Cardiac fibroblast (primary cell): ENCODE measurements around the gene LRRC51.
A peak's percentile ranks its signal among the peaks of the same experiment; 100 is the strongest.

Source experiments
- DNase-seq, 2 donors: peaks; one replicate each; pipeline versions ENCODE4 v3.0.0 to v3.0.0-alpha.2; 2010; ENCODE audit warnings: low read depth in 2 of 2
- H3K4me3 ChIP-seq, 2 donors: replicated peaks in 1 of 2; 1 replicate in 1 of 2; 2 replicates in 1 of 2; pipeline ENCODE4 v1.5.1; 2011; ENCODE audit warnings: low read depth in 2 of 2, low read length in 2 of 2, mild to moderate bottlenecking in 2 of 2, moderate library complexity in 1 of 2
- TF ChIP-seq, protein P1 (sequence below): IDR thresholded peaks from one replicate; pipeline ENCODE4 v1.5.1; 2011; ENCODE audit warnings: low read depth, mild to moderate bottlenecking, low read length, inconsistent platforms

LRRC51 gene

DNA sequence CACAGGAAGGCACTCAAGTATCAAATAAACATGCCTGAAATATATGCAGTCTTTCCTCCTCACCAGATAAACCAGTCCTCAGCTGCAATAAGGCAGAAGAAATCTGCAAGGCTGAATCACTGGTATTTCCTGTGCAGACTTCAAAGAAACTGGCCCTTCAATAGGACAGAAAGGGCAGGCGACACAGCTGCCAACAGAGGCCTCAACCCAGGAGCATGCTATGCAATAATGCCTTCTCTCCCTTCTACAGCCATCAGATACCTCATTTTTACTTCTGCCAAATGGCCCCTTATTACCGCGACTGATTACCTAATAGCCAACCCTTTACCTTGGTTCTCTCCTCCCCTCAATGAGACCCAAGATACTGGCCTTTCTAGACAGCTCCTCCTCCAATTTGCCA, 8.3 kb upstream of the LRRC51 start:
- TF ChIP-seq, protein P1, sequence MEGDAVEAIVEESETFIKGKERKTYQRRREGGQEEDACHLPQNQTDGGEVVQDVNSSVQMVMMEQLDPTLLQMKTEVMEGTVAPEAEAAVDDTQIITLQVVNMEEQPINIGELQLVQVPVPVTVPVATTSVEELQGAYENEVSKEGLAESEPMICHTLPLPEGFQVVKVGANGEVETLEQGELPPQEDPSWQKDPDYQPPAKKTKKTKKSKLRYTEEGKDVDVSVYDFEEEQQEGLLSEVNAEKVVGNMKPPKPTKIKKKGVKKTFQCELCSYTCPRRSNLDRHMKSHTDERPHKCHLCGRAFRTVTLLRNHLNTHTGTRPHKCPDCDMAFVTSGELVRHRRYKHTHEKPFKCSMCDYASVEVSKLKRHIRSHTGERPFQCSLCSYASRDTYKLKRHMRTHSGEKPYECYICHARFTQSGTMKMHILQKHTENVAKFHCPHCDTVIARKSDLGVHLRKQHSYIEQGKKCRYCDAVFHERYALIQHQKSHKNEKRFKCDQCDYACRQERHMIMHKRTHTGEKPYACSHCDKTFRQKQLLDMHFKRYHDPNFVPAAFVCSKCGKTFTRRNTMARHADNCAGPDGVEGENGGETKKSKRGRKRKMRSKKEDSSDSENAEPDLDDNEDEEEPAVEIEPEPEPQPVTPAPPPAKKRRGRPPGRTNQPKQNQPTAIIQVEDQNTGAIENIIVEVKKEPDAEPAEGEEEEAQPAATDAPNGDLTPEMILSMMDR: no peak
- DNase-seq: peak; percentile 78 to 85
- peak overlapping the region in 1 of 2 donors; percentile 0 for H3K4me3 ChIP-seq

DNA sequence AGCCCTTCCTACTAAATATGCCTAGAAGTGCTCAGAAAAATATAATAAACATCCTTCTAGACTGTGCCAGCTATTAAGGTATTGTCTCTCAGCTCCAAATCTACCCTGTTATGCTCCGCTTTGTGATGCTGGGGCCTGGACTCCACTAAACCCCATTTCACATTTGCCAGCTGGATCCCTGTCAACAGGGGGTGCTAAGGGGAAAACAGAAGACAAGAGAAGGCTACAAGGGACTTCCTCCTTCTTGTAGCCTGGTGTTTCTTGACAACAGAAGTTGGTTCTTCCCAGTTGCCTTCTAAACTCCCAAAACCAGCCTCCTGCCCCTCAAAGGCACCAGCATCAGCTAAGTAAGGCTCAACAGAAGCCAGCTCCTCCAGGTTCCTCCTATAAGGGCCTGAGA, 5.5 kb upstream of the LRRC51 start:
- no peak overlapping the region for H3K4me3 ChIP-seq
- TF ChIP-seq, protein P1: no peak
- DNase-seq: peak in 1 of 2 donors; percentile 26

DNA sequence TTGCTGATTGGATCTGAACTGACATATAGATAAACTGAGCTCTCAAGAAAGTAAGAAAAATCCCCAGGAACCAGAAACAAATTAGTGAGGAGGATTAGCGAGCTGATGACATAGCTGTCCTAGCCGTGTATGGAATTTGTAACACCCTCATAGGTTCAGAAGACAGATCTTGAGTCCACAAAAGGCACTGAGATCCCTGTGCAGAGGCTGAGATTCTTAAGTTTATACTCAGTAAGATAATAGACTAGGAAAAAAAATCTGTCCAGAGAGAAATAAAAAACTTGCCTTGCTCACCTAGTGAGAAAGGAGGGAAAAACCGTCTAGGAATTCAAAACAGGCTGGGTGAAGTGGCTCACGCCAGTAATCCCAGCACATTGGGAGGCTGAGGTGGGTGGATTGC, 4.9 kb upstream of the LRRC51 start:
- TF ChIP-seq, protein P1: no peak

DNA sequence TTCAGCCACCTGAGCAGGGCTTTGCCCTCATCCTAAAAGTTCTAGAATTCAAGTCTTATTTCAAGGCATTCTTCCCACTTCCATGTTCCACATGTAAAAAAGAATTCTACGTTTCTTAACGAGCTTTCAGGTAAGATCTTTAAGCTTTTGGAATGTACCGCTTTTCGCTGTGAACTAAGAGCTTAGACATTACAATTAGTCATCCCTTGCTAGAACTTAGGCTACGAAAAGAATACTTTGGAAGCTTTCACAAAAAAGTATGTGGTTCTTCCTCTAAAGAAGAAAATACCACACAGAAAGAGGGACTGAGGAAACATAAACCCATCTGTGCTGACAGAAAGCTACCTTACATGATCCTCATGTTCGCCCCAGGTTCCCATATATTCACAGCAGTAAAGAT, 2.2 kb upstream of the LRRC51 start:
- peak overlapping the region in 1 of 2 donors; percentile 75 for H3K4me3 ChIP-seq
- peak in 1 of 2 donors; percentile 45 for DNase-seq
- TF ChIP-seq, protein P1: no peak

More for the DNA sequence above, 4.9 kb upstream of the LRRC51 start:
- H3K4me3 ChIP-seq: no peak overlapping the region
- no peak for DNase-seq

DNA sequence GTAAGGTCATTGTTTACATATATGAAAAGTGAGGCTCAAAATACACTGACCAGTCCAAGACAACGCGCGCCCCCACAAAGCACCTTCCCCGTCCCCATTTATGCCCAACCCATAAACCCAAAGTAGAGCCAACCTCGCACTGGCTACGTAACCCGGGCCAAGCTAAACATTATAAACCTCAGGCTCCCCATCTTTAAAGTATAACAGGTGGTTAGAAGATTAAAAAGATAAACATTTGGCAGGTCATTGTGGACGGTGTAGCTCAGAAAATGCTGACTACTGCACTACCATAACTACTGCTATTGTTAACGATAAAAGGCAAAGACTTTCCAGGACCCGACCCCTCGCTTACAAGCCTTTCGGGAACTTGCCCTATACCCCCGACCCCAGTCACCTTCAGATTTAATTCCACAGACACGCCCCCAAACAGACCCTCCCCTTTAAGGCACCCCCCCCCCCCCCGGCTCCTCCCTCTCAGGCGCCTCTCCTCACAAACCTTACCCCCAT, 778 bp upstream of the LRRC51 start:
- TF ChIP-seq, protein P1: no peak
- peak overlapping the region; percentile 61 to 75 for H3K4me3 ChIP-seq
- no peak for DNase-seq

DNA sequence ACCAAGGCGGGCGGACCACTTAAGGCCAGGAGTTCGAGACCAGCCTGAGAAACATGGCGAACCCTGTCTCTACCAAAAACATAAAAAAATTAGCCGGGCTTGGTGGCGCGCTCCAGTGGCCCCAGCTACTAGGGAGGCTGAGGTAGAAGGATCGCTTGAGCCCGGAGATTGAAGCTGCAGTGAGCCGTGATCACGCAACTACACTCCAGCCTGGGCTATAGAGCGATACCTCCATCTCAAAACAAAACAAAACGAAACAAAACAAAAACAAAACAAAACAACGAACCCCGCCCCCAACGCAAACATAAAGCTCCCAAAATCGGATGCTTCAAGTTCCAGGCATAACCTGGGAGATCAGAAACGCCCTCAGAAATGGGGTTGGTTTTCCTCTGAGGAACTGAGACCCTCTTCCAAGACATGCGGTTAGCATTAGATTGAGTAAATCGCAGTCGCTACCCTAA, 564 bp downstream of the LRRC51 start:
- TF ChIP-seq, protein P1: no peak
- DNase-seq: no peak

More for the DNA sequence above, 564 bp downstream of the LRRC51 start:
- H3K4me3 ChIP-seq: peak overlapping the region; percentile 61 to 75
